Stimulated activated naive B cell treated with anti-CD40 and anti-IgM and Interleukin-4, amounts not matched to agents 10 μg/mL and 1 μg/mL and 100 μg/mL, for 72 hours (primary cell): Measurements from ENCODE around the gene TMEM252.

Source experiments
- ATAC-seq, 2 donors: fragments of 150-1000 bp; cut with Tn5 transposase; replicated peaks; 2 replicates each; pipeline ENCODE4 v1.10.0; 2021; ENCODE audit warnings: moderate library complexity in 1 of 2
- DNase-seq: peaks from one replicate; pipeline ENCODE4 v3.0.0; 2021
- H3K27ac Mint-ChIP-seq: one replicate; pipeline ENCODE4 v1.8.0; 2022; ENCODE audit warnings: mild to moderate bottlenecking, mixed read lengths
- H3K27me3 Mint-ChIP-seq, 2 donors: one replicate each; pipeline ENCODE4 v1.8.0; 2022; ENCODE audit warnings: mixed read lengths in 2 of 2
- H3K36me3 Mint-ChIP-seq, 2 donors: one replicate each; pipeline ENCODE4 v1.8.0; 2022; ENCODE audit warnings: mixed read lengths in 2 of 2, mild to moderate bottlenecking in 1 of 2
- H3K4me1 Mint-ChIP-seq, 2 donors: one replicate each; pipeline ENCODE4 v1.8.0; 2022; ENCODE audit warnings: mixed read lengths in 2 of 2, mild to moderate bottlenecking in 1 of 2
- H3K4me3 Mint-ChIP-seq, 2 donors: one replicate each; pipeline ENCODE4 v1.8.0; 2022; ENCODE audit warnings: mild to moderate bottlenecking in 2 of 2, mixed read lengths in 2 of 2, moderate library complexity in 1 of 2
- H3K9me3 Mint-ChIP-seq, 2 donors: one replicate each; pipeline ENCODE4 v1.8.0; 2022; ENCODE audit warnings: mixed read lengths in 2 of 2, mild to moderate bottlenecking in 1 of 2

The TMEM252 gene

DNA sequence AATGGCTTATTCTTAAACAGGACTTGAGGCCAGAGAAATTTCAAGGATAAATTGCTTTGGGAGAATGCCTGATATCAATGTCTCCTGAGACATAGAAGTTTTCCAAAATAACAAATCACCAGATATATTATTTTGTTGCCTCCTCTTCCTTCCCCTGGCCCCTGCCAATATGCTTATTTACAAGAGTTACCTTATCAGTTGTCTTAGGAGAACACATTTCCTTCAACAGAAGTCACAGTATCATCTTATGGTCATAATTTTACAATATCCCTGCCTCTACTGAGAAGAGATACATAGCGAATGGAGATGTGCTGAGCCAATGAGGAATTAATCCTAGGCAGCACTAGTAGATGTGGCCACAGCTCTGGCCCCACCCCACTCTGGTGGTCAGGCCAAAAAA lies 43.1 kb downstream of the TMEM252 start:
- no peak overlapping the region for H3K27ac Mint-ChIP-seq
- ATAC-seq (no peak), DNase-seq (no peak)
- H3K4me3 Mint-ChIP-seq: no peak overlapping the region
- H3K4me1 Mint-ChIP-seq: no peaks in the 10 kb centered on the region
- no peaks in the 10 kb centered on the region for H3K9me3 Mint-ChIP-seq
- peaks cover 10 to 15% of the 10 kb centered on the region in 2 donors for H3K27me3 Mint-ChIP-seq
- no peaks in the 10 kb centered on the region for H3K36me3 Mint-ChIP-seq

DNA sequence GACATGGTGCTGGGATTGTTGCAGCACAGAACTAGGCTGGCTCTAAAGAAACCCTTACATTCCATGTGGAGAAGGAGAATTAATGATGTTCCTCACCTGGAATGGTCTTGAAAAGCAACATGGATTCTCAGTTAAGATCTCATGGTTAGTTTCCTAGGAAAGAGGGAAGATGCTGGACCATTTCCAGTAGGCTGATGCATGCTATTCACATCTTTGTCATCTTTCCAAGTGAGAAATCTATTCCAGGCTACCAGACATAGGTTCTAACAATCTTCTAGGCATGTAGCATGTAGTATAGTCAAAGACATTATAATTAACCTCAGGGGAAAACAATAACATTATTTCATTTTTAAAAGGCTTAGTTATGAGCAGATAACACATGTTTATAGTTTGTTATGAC lies 44.3 kb downstream of the TMEM252 start:
- no peak overlapping the region for H3K4me3 Mint-ChIP-seq
- H3K27ac Mint-ChIP-seq: no peak overlapping the region
- no peaks in the 10 kb centered on the region for H3K4me1 Mint-ChIP-seq
- peaks cover 23 to 26% of the 10 kb centered on the region in 2 donors for H3K27me3 Mint-ChIP-seq
- DNase-seq (no peak), ATAC-seq (no peak)
- no peaks in the 10 kb centered on the region for H3K36me3 Mint-ChIP-seq
- H3K9me3 Mint-ChIP-seq: no peaks in the 10 kb centered on the region

DNA sequence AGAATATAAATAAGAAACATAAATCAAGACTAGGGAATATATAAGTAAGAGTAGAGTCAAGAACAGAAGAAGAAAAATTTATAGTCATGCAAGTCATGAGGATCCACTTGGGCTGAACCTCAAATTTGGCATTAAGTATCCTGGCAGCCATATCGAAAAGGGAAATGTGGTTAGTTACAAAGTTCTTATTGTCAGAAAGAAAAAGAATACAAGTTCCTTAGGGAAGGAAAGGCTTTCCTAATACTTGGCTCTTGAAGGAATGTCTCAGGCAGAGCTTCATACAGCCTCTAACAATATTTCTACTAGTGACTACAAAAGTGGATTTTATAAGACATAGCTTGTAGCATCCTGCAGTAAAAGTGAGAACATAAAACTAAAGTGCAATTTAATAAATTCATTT lies 45.4 kb downstream of the TMEM252 start:
- ATAC-seq: no peak
- Mint-ChIP-seq H3K4me3 (no peak overlapping the region), H3K27me3 (peaks cover 20 to 24% of the 10 kb centered on the region in 2 donors), H3K27ac (no peak overlapping the region), H3K36me3 (no peaks in the 10 kb centered on the region), H3K9me3 (no peaks in the 10 kb centered on the region), H3K4me1 (no peaks in the 10 kb centered on the region)
- no peak for DNase-seq

DNA sequence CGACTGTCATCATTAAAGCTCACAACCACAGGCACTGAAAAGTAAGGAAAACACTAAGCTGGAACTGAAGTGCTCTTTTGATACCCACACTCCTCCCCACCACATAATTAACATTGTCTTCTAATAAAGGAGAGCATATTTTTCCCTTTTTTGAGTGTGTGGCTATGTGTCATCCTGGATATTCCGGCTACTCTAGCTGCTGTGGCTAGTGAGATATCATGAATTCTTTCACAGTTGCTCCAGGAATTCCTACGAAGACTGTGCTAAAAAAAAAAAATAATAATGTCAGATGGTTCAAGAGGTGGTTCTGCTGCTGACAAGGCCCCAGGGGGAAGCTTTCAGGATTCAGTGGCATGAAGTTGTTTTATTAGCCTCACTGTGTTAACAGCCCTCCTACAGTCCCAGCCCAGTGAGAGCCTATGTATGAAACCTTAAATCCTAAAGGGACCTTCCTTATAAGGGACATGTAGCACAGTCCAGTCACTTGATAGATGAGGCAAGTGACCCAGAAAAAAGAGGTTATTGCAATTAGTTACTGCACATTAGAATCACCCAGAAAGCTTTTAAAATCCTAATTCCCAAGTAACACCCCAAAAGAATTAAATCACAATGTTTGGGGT lies 46.6 kb downstream of the TMEM252 start:
- Mint-ChIP-seq H3K9me3 (no peaks in the 10 kb centered on the region), H3K4me3 (no peak overlapping the region), H3K27me3 (peaks cover 23 to 24% of the 10 kb centered on the region in 2 donors), H3K36me3 (no peaks in the 10 kb centered on the region), H3K27ac (no peak overlapping the region), H3K4me1 (no peaks in the 10 kb centered on the region)
- ATAC-seq (no peak), DNase-seq (no peak)

DNA sequence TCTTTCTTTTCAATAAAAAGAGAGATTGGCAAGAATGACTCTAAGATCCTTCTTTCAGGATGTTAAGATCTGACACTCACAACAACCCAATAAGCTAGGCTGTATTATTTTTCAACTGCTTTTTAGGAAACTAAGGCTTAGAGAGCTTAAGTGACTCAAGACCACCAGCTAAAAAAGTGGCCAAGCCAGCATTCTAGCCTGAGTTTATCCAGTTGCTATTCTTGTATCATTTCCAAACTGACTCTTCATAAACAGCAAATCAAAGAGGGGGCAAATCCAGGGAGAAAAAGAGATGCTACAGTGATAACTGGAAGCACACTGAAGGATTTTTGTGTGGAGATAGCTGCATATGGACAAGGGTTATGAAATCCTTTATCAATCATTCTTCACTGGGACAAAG lies 47.1 kb downstream of the TMEM252 start:
- Mint-ChIP-seq H3K36me3 (no peaks in the 10 kb centered on the region), H3K4me1 (no peaks in the 10 kb centered on the region), H3K27me3 (peaks cover 27 to 28% of the 10 kb centered on the region in 2 donors), H3K4me3 (no peak overlapping the region), H3K9me3 (no peaks in the 10 kb centered on the region), H3K27ac (no peak overlapping the region)
- DNase-seq (no peak), ATAC-seq (no peak)

DNA sequence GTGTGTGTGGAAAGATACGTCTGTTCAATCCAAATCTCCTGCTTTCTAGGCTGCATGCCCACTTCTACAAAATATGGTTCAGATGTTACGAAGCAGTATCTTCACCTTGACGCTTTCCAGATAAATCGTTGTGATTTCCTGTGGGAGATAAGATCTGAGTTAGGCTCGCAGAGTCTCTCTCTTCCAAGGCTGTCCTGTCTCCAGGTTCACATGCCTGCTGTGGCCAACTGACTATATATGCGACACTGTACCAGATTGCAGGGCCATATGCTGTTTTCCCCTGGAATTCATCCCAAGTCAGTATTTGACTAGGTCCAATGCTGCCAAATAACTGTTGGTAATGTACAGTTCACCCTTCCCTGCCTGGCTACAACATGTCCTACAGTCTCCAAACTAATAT lies 47.9 kb downstream of the TMEM252 start:
- DNase-seq (no peak), ATAC-seq (no peak)
- Mint-ChIP-seq H3K36me3 (no peaks in the 10 kb centered on the region), H3K9me3 (no peaks in the 10 kb centered on the region), H3K27ac (no peak overlapping the region), H3K4me1 (peaks cover 0 to 2% of the 10 kb centered on the region in 2 donors), H3K27me3 (peaks cover 30% of the 10 kb centered on the region in 2 donors), H3K4me3 (no peak overlapping the region)

DNA sequence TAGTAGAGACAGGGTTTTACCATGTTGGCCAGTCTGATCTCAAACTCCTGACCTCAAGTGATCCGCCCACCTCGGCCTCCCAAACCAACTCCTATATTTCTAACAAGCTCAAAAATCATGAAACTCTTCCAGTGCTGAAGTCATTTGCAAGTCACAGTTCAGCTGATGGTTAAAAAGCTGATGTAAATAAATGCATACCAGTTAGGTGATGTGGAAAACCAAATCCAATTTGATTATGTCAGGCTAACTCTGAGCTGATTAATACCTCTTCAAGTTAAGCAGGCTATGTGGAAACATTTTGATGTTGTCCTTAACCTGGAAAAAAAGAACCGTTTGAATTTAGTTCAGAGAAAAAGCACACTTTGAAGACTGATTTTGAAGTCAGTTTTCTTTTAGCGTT lies 51.0 kb downstream of the TMEM252 start:
- peaks cover 8 to 10% of the 10 kb centered on the region in 2 donors for H3K9me3 Mint-ChIP-seq
- DNase-seq (no peak), ATAC-seq (no peak)
- H3K27ac Mint-ChIP-seq: no peak overlapping the region
- peaks cover 38 to 39% of the 10 kb centered on the region in 2 donors for H3K27me3 Mint-ChIP-seq
- H3K36me3 Mint-ChIP-seq: no peaks in the 10 kb centered on the region
- no peak overlapping the region for H3K4me3 Mint-ChIP-seq
- H3K4me1 Mint-ChIP-seq: peaks cover 0 to 2% of the 10 kb centered on the region in 2 donors

DNA sequence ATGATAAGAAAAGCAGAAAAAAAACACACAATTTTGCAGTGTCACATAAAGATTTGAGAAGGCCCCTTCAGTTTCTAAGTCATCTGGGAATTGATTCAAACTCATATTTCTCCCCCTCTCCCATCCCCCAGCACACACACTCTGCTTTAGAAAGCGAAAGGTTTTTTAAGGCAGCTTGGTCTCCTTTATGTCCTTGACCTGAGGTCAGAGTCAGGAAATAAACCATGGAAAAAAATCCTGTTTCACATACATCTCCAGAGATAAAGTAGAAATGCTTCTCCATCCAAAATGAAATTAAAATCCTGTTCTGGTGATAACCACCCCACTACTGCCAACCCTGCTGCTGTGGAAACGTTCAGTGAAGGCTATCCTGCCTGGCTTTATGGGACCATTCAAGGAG lies 52.6 kb downstream of the TMEM252 start:
- peaks cover 39 to 43% of the 10 kb centered on the region in 2 donors for H3K27me3 Mint-ChIP-seq
- DNase-seq: no peak
- H3K4me3 Mint-ChIP-seq: no peak overlapping the region
- peaks cover 0 to 2% of the 10 kb centered on the region in 2 donors for H3K4me1 Mint-ChIP-seq
- no peak for ATAC-seq
- H3K27ac Mint-ChIP-seq: no peak overlapping the region
- no peaks in the 10 kb centered on the region for H3K36me3 Mint-ChIP-seq
- H3K9me3 Mint-ChIP-seq: peaks cover 8 to 10% of the 10 kb centered on the region in 2 donors
